Activated T-helper 9 cell treated with anti-CD3 and anti-CD28 coated beads, Interleukin-2, amount 50 U/mL, for 16 hours (primary cell): Measurements from ENCODE around the gene ECE1.
"Not testable (repeated sequence)": the region's sequence is repeated elsewhere in the genome, so short reads cannot be mapped to it uniquely, and the experiment has no call there.

ENCODE experiments used
- DNase-seq: peaks from one replicate; pipeline ENCODE4 v3.0.0-alpha.2; 2020; ENCODE audit warnings: low read depth

Gene ECE1

GRCh38 chr1:21176586-21177555 lies 113.4 kb downstream of the ECE1 start, which contains the start of gene EIF4G3:
Gene EIF4G3 (minus strand): TSS chr1:21176897. CDS start chr1:21002742, 174,155 bp downstream.
- peak; percentile 96 for DNase-seq

DNA sequence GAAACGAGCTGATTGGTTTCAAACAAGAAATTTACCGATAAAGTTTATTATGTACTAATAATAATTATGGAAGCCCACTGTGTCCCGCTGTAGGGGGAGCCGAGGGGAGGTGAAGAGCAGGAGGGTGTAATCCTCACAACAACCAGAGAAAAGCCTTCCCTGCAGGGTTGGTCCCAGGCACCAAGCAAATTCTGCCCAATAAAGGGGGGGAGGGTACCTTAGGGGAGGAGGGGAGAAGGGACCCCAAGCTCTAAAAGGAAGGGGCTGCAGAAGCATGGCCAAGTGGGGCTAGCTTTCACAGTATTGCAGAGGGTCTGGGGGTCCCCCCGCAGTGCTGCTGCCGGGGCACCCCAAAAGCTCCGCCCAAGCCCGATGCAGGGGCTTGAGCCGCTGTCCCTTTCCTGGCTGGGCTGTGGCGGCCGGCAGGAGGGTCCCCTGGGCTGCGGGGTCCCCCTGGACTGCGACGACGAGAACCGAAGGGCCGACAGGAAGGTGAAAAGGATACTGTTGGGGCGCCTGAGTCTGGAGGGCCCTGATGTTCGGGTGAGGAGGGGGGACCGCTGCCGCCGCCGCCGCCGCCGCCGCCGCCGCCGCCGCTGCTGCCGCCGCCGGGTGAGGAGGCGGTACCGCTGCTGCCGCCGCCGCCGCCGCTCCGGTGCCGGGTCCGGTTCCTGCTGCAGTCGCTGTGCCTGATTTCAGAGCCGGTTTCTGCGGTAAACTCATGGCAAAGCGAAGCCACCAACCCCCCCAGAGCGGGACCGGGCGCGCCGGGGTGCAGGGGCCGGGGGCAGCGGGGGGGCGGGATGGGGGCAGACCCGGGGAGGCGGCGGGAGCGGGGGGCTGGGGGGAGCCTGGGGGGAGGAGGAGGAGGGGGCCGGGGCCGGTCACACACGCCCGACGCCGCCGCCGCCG lies 114.3 kb downstream of the ECE1 start:
- DNase-seq: peak; percentile 39

DNA sequence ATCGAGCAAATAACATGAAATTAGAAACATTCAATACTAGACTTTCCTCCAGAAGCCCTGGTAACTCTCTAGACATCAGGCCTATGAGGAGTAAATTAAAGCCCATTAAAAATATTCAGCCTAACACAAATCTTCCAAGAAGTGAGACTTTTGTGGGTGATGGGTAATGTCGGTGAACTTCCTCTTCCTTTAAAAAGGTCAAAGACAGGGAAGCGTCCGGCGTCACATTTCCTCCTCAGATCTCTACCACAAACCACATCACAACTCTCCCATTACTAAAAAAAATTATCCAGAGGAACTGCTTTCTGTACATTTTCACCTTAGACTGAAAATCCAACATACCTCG lies 115.0 kb downstream of the ECE1 start:
- DNase-seq: no peak

DNA sequence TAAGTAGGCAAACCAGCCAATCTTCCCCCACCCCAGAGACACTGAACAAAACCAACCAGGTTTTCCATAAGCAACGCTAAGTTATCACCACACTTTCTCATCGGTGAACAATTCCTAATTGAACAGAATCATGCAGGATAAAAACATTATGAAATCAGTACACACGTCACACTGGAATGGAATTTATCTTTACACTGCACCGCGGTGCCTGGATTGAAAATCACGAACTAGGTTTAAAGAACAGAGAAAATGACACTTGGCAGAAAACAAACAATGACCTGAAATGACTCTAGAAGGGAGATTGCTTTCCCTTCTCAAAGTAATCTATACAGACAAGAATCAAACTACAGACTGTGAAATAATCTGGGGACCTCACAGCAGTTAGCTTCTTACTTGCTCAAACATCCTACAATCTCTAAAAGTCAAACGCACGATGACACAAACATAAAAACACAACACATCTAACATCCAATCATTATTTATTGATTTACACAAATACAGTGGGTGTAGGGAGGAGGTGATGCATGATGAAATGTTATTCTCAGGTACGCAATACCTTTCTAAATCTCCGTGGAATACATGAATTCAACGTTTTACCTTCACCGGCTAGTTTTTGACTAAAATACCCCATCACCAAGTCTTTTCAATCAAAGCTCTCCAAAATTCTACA lies 115.5 kb downstream of the ECE1 start:
- DNase-seq: no peak

GRCh38 chr1:21174230-21174629 lies 116.0 kb downstream of the ECE1 start:
- DNase-seq: no peak

DNA sequence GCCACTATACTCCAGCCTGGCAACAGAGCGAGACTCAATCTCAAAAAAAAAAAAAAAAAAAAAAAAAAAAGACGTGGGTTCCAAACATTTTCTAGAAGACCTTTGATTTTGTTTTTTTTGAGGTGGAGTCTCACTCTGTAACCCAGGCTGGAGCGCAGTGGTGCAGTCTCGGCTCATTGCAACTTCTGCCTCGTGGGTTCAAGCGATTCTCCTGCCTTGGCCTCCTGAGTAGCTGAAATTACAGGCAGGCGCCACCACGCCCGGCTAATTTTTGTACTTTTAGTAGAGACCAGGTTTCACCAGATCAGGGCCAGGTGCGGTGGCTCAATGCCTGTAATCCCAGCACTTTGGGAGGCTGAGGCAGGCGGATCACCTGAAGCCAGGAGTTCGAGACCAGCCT lies 117.2 kb downstream of the ECE1 start:
- DNase-seq: not testable (repeated sequence)

DNA sequence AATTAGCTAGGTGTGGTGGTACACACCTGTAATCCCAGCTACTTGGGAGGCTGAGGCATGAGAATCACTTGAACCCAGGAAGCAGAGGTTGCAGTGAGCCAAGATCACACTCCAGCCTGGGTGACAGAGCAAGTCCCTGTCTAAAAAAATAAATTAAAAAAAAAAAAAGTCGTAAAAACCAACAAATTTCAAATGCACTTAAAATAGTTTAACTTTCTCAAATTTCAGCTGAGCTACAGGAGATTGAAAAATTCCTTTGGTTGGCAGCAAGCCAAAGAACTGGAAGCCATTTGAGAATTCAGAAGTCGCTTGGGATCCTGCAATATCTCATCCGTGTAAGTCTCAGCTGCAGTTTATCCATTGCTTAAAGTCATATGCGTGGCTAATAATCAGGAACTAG lies 119.4 kb downstream of the ECE1 start:
- not testable (repeated sequence) for DNase-seq

- no peak for DNase-seq
Measured at GRCh38 chr1:21168444-21168843, 121.8 kb downstream of the ECE1 start.
